ENCODE data around the gene ZNF554.

DNA sequence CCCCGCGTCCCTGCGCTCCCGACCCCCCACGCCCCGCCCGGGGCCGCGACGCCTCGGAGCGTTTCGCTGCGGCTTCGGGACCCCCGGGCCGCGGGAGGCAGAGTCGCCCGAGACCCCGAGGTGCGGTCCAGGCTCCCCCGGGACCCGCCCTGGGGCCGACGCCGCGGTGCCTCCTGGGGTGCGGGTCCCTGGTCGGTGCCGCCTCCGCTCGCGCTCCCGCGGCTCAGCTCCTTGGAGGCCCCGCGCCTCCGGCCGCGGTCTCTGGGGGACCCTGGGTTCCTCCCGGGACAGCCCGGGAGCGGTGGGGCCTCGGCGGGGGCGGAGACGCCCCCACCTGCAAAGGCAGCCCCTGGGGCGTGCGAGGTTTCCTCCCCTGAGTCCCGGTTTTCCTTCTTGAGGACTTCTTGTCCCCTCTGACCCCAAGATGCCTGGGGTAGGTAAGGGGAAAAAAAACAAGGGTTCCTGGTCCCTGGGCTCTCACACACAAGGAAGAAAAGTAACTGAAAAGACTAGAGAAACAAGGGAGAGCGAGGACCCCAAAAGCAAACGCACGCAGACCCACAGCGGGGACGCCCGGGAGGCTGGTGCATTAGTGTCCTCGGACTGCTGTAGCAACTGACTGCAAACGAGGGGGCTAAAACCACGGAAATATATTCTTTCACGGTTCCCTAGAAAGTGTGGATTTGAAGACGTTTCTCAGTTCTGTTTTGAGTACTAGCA is 22.3 kb downstream of the ZNF554 start:
- TF ChIP-seq, protein P1, sequence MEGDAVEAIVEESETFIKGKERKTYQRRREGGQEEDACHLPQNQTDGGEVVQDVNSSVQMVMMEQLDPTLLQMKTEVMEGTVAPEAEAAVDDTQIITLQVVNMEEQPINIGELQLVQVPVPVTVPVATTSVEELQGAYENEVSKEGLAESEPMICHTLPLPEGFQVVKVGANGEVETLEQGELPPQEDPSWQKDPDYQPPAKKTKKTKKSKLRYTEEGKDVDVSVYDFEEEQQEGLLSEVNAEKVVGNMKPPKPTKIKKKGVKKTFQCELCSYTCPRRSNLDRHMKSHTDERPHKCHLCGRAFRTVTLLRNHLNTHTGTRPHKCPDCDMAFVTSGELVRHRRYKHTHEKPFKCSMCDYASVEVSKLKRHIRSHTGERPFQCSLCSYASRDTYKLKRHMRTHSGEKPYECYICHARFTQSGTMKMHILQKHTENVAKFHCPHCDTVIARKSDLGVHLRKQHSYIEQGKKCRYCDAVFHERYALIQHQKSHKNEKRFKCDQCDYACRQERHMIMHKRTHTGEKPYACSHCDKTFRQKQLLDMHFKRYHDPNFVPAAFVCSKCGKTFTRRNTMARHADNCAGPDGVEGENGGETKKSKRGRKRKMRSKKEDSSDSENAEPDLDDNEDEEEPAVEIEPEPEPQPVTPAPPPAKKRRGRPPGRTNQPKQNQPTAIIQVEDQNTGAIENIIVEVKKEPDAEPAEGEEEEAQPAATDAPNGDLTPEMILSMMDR (conservative IDR thresholded peaks at IDR 0.05): no peak
- no peak for TF ChIP-seq ZFX (IDR thresholded peaks at IDR 0.05)

All from C4-2B (cell line).